Panc1 (cell line): ENCODE results near the gene METTL26. TPM values are rescaled to one million over a fixed set of nuclear protein-coding genes. Genes with fewer than 3 reads are reported as not detected.

Experiments
- ATAC-seq: fragments of 200-7000 bp; cut with Tn5 transposase; 2 replicates; pipeline ENCODE4 v1.9.1; 2020; ENCODE audit warnings: mild to moderate bottlenecking, moderate library complexity
- BruUV-seq: library from RNA; stranded (reverse); fragments of 400-500 nt; replicated peaks from 2 replicates; lab custom pipeline; 2021; lab: Mats Ljungman, UMichigan
- CTCF ChIA-PET: fragments of 300-600 bp; sonication (Branson Sonifier 250); formaldehyde crosslinking; loops from one replicate; lab custom pipeline; 2022; ENCODE audit warnings: antibody characterized with exemption; lab: Charles Lee
- POLR2A ChIA-PET: fragments of 300-600 bp; sonication (Branson Sonifier 250); formaldehyde crosslinking; loops from one replicate; lab custom pipeline; 2022; ENCODE audit warnings: antibody characterized with exemption; lab: Charles Lee
- DNase-seq: peaks from one replicate; pipeline ENCODE4 v3.0.0-alpha.2; 2010; ENCODE audit warnings: low read depth, low spot score
- H3K27ac ChIP-seq: 2 replicates; pipeline ENCODE4 v1.5.1; 2011; ENCODE audit warnings: mild to moderate bottlenecking, low read length, inconsistent platforms
- H3K27me3 ChIP-seq: fragments of 200-500 bp; sonication (Bioruptor generic); 2 replicates; pipeline ENCODE4 v1.6.0; 2014; ENCODE audit warnings: low read length, inconsistent platforms; ENCODE audit not compliant: control insufficient read depth, insufficient read depth
- H3K36me3 ChIP-seq: fragments of 200-500 bp; sonication (Bioruptor generic); 2 replicates; pipeline ENCODE4 v1.5.1; 2014; ENCODE audit warnings: inconsistent platforms, mild to moderate bottlenecking, low read length, moderate library complexity; ENCODE audit not compliant: control insufficient read depth, insufficient read depth
- H3K4me1 ChIP-seq: 2 replicates; pipeline ENCODE4 v1.5.1; 2011; ENCODE audit warnings: inconsistent platforms, mild to moderate bottlenecking, low read length, moderate library complexity; ENCODE audit not compliant: control insufficient read depth, insufficient read depth
- H3K4me3 ChIP-seq, 2 experiments: 2 replicates each; pipeline ENCODE4 v1.5.1; 2011 to 2012; ENCODE audit warnings: low read depth in 2 of 2, low read length in 2 of 2, mild to moderate bottlenecking in 2 of 2, inconsistent platforms in 1 of 2, moderate library complexity in 1 of 2
- H3K9me3 ChIP-seq: fragments of 200-500 bp; sonication (Bioruptor generic); 2 replicates; pipeline ENCODE4 v1.5.1; 2014; ENCODE audit warnings: low read depth, mild to moderate bottlenecking, inconsistent platforms, low read length, moderate library complexity; ENCODE audit not compliant: control insufficient read depth, insufficient read depth
- POLR2AphosphoS5 ChIP-seq: IDR thresholded peaks from 2 replicates; pipeline ENCODE4 v1.6.1; 2012; ENCODE audit warnings: mild to moderate bottlenecking, low read depth, low read length, moderate library complexity
- SIN3A ChIP-seq: IDR thresholded peaks from 2 replicates; pipeline ENCODE4 v1.6.1; 2012; ENCODE audit warnings: low read depth, mild to moderate bottlenecking, low read length, moderate library complexity, borderline replicate concordance; ENCODE audit not compliant: insufficient read depth
- TCF7L2 ChIP-seq: IDR thresholded peaks from 2 replicates; pipeline ENCODE4 v1.6.1; 2011; ENCODE audit warnings: mild to moderate bottlenecking, low read depth, low read length, inconsistent platforms
- in situ Hi-C: cut with HindIII; loops from 2 replicates; pipeline ENCODE4 v1.10.0; 2016; ENCODE audit warnings: low sequenced_read_pairs, low pct_unique_long_range_greater_than_20kb
- intact Hi-C: fragments of 100-400 bp; cut with micrococcal nuclease; formaldehyde crosslinking; loops from one replicate; pipeline ENCODE4 v1.10.0; 2022; ENCODE audit not compliant: unreplicated experiment
- total RNA-seq: library from RNA; stranded (reverse); gene quantifications from one replicate; pipeline ENCODE4 v1.2.1, GENCODE V29; 2021; ENCODE audit not compliant: unreplicated experiment
- TF ChIP-seq, protein P1 (sequence below): fragments of 450-650 bp; IDR thresholded peaks from 2 replicates; pipeline ENCODE4 v1.5.1; 2017; ENCODE audit warnings: mild to moderate bottlenecking
- TF ChIP-seq, protein P2 (sequence below), 2 experiments: IDR thresholded peaks; 2 replicates each; pipeline ENCODE4 v1.6.1; 2011 to 2012; ENCODE audit warnings: low read depth in 2 of 2, control low read depth in 1 of 2, low read length in 1 of 2, mild to moderate bottlenecking in 1 of 2, moderate library complexity in 1 of 2; ENCODE audit not compliant: insufficient read depth in 1 of 2

Gene METTL26
- total RNA-seq, 1 experiment from 2014 or later, result 91.8 TPM

DNA sequence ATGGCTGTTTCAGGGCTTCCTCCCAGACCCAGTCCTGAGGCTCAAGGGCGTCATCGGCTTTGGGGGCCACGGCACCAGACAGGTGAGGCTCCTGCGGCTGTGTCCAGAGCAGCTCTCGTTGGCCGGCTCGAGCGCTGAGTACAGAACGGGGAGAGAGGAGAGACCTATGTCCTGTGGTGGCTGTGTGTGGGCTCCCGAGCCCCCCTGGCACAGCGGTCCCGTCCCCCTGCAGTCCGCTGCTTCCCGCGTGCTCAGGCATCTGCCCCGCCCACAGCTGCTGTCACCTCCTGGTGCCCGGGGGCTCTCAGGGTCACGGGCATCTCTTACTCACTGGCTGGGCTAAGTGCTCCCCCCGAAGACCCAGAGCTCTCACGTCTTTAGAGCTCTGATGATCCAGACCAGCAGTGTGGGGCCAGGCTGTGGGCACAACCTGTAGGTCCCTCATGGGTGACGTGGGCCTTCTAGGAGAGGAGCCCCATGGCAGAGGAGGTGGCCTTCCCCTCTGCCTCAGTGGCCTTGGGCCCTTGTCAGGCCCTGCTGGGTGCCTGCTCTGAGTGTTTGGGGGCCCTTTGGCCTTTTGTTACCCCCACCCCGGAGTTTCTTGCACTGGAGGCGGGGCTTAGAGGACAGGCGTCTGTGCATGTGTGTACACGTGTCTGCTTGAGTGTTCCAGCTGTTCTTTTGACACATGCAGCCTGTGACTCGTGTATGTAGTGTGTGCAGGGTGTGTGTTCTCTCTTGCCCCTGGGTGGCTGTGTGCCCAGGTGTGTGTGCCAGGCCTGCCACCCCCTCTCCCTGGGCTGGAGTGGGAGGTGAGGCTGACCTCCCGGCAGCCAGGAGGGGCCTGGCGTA, 16.6 kb upstream of the METTL26 start:
- H3K27ac ChIP-seq, result no peak overlapping the region
- DNase-seq, result no peak
- BruUV-seq, result no TSS peak
- no peak for ATAC-seq
- H3K9me3 ChIP-seq, result no peaks in the 10 kb centered on the region
- in situ Hi-C loops (no loop called here), intact Hi-C loops (no loop called here)
- H3K27me3 ChIP-seq, result no peaks in the 10 kb centered on the region
- H3K4me3 ChIP-seq, result no peak overlapping the region
- ChIA-PET POLR2A (interaction anchor here (0.5 kb wide), 1 partner anchor 13 kb away, joined by 5 read pairs; no protein-coding TSS in a partner anchor), CTCF (no interaction called here)
- peaks cover 7% of the 10 kb centered on the region; the same call in 1 of the 2 replicates for H3K4me1 ChIP-seq
- TF ChIP-seq SIN3A (no peak), TCF7L2 (no peak), POLR2AphosphoS5 (no peak)
- TF ChIP-seq, protein P1, sequence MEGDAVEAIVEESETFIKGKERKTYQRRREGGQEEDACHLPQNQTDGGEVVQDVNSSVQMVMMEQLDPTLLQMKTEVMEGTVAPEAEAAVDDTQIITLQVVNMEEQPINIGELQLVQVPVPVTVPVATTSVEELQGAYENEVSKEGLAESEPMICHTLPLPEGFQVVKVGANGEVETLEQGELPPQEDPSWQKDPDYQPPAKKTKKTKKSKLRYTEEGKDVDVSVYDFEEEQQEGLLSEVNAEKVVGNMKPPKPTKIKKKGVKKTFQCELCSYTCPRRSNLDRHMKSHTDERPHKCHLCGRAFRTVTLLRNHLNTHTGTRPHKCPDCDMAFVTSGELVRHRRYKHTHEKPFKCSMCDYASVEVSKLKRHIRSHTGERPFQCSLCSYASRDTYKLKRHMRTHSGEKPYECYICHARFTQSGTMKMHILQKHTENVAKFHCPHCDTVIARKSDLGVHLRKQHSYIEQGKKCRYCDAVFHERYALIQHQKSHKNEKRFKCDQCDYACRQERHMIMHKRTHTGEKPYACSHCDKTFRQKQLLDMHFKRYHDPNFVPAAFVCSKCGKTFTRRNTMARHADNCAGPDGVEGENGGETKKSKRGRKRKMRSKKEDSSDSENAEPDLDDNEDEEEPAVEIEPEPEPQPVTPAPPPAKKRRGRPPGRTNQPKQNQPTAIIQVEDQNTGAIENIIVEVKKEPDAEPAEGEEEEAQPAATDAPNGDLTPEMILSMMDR, result no peak
- TF ChIP-seq, protein P2, sequence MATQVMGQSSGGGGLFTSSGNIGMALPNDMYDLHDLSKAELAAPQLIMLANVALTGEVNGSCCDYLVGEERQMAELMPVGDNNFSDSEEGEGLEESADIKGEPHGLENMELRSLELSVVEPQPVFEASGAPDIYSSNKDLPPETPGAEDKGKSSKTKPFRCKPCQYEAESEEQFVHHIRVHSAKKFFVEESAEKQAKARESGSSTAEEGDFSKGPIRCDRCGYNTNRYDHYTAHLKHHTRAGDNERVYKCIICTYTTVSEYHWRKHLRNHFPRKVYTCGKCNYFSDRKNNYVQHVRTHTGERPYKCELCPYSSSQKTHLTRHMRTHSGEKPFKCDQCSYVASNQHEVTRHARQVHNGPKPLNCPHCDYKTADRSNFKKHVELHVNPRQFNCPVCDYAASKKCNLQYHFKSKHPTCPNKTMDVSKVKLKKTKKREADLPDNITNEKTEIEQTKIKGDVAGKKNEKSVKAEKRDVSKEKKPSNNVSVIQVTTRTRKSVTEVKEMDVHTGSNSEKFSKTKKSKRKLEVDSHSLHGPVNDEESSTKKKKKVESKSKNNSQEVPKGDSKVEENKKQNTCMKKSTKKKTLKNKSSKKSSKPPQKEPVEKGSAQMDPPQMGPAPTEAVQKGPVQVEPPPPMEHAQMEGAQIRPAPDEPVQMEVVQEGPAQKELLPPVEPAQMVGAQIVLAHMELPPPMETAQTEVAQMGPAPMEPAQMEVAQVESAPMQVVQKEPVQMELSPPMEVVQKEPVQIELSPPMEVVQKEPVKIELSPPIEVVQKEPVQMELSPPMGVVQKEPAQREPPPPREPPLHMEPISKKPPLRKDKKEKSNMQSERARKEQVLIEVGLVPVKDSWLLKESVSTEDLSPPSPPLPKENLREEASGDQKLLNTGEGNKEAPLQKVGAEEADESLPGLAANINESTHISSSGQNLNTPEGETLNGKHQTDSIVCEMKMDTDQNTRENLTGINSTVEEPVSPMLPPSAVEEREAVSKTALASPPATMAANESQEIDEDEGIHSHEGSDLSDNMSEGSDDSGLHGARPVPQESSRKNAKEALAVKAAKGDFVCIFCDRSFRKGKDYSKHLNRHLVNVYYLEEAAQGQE (IDR thresholded peaks at IDR 0.05; ENCODE audit: insufficient read depth in 1 of 2, low read depth in 2 of 2, low read length in 1 of 2), result no peak
- H3K36me3 ChIP-seq, result no peaks in the 10 kb centered on the region

DNA sequence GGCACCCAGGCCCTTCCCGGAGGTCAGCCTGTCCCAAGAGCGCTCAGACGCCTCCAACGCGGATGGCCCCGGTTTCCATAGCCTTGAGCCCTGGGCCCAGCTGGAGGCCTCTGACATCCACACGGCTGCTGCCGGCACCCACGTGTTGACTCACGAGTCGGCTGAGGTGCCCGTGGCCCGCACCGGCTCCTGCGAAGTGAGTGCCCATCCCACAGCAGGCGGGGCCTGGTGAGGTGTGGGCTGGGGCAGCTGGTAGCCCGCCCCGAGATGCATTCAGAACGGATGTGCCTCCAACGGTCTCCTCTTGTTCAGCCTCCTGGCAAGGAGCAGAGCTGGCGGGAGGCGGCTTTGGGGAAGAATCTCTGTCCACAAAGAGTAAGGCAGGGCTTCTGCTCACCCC, 15.7 kb upstream of the METTL26 start:
- intact Hi-C loops, result no loop called here
- BruUV-seq, result no TSS peak
- CTCF ChIA-PET, result interaction anchor here (0.5 kb wide), 1 partner anchor 70 kb away, joined by 4 read pairs; no protein-coding TSS in a partner anchor

More for the DNA sequence above, 15.7 kb upstream of the METTL26 start:
- in situ Hi-C loops, result no loop called here
- ATAC-seq (no peak), DNase-seq (no peak)
- Histone ChIP-seq H3K27ac (no peak overlapping the region), H3K4me3 (no peak overlapping the region), H3K4me1 (peaks cover 14% of the 10 kb centered on the region), H3K36me3 (no peaks in the 10 kb centered on the region), H3K27me3 (no peaks in the 10 kb centered on the region), H3K9me3 (no peaks in the 10 kb centered on the region)
- TF ChIP-seq, protein P2 (IDR thresholded peaks at IDR 0.05; ENCODE audit: insufficient read depth in 1 of 2, low read depth in 2 of 2, low read length in 1 of 2), result no peak
- TF ChIP-seq TCF7L2, result no peak
- no peak for TF ChIP-seq SIN3A
- TF ChIP-seq, protein P1, result no peak
- TF ChIP-seq POLR2AphosphoS5, result no peak
- POLR2A ChIA-PET, result interaction anchor here (0.7 kb wide), 1 partner anchor 30 kb away, joined by 4 read pairs; no protein-coding TSS in a partner anchor
